ENCODE results near the gene LSM10.

The LSM10 gene

DNA sequence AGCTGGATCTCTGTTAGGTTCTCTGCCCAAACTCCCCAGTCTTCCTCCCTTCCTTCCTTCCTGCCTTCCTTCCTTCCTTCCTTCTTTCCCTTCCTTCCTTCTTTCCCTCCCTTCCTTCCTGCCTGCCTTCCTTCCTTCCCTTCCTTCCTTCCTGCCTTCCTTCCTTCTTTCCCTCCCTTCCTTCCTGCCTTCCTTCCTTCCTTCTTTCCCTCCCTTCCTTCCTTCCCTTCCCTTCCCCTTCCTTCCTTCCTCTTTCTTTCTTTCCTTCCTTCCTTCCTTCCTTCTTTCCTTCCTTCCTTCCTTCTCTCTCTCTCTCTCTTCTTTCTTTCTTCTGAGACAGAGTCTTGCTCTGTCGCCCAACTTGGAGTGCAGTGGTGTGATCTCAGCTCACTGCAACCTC is 8.7 kb upstream of the LSM10 start:
- no peak for DNase-seq

DNA sequence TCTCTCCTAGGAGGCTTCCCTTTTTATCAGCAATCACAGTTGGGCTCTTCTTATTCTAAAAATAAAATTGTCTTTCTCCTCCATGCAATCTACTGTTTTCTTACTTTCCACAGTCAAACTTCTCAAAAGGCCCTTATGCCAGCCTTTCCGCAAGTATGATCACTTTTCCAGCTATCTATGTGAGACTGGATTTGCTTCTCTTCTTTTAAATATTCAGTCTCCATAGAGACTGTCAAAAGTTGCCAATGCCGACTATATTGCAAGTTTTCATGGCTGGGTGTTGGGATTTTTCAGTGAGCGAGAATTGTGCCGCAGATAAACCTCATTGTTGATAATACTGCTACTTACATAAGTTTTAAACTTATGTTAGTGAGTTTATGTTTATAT is 4.8 kb upstream of the LSM10 start:
- no peak for DNase-seq

DNA sequence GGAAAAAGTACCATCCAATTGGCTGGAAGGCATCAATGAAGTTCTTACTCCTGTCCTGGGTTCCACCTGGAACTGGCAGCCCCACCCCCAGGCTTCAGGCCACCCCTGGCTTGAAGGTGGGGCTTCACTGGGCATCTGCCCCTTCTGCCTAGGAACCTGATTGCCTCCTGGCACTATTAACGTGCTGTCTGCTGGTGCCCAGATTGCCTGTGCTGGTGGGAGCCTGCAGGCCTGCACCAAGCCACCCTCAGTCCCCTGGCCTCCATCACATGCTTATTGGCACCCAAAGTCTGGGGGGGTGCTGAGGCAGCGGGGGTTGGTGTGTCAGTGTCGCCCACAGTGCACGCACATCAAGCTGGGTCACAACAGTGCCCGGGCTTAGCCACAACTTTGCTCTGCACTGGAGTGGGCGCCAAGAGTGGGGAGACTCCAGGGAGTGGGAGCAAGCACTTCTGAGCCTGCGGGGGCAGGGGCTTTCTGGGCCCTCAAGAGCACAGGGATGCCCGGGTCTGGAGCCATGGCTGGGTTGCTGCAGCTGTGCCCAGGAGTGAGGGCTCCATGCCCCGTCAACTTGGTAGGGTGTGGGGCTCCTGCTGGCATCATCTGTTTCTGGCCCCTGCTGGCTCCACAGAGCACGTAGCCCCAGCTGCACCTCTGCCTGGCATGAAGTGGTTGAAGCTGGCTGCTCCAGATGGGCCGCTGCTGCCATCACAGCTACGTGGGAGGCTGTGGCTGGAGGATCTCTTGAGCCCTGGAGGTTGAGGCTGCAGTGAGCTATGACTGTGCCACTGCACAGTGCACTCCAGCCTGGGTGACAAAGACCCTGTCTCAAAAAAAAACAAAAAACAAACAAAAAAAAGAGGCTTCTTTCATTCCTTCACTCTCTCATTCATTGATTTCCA is 4.1 kb upstream of the LSM10 start:
- no peak for DNase-seq

GRCh38 chr1:36400825-36401601 is 3.3 kb upstream of the LSM10 start:
- peak; percentile 41 for DNase-seq

GRCh38 chr1:36400514-36400824 is 2.8 kb upstream of the LSM10 start:
- no peak for DNase-seq

DNA sequence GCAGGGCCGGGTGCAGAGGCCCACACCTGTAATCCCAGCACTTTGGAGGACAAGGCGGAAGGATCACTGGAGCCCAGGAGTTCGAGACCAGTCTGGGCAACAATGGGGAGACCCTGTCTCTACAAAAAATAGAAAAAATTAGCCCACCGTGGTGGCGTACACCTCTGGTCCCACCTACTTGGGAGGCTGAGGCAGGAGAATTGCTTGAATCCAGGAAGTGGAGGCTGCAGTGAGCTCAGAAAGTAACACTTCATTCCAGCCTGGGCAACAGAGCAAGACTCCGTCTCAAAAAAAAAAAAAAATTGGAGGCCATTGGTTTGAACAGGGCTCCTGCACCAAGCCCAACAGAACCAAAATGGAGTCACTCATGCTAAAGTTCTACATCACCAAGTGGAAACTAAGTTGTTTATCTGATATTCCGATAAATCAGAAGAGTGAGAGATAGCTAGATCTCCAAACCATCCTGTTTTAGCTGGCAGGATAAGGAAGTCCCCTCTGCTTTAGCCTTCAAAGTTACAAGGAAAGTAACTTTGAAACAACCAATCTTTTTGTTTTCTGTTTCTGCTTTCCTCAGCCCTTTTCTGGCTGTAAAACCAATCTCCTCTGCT is 766 bp upstream of the LSM10 start:
- no peak for DNase-seq

DNA sequence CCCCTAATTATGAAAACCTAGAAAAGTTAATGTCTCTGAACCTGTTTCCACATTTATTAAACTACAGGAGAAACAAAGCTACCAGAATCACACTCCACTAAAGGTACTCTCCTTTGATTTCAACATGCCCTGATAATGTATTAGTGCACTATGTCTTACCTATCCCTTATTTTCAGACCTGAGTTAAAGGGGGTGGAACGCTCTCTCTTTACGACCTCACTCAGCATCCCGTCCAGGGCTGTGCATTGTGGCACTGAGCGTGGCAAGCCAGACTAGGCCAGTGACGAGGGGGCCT is 678 bp downstream of the LSM10 start:
- peak; percentile 23 for DNase-seq

DNA sequence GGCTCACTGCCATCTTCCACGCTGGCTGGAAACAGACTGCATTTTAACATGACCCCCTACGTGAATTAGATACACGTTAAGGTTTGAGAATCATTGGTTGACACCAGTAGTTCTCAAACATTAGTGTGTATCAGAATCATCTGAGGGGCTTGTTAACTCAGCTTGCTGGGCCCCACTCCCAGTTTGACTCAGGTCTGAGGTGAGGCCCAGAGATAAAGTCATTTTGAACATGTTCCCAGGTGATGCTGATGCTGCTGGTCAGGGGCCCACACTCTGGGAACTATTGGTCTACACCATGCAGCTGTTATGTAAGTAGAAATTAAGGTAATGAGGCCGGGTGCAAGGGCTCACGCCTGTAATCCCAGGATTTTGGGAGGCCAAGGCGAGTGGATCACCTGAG is 1.3 kb downstream of the LSM10 start:
- no peak for DNase-seq

- DNase-seq = no peak
Measured at GRCh38 chr1:36393686-36394085, 4.0 kb downstream of the LSM10 start.

- no peak for DNase-seq
Measured at GRCh38 chr1:36392836-36393235, 4.9 kb downstream of the LSM10 start.

DNA sequence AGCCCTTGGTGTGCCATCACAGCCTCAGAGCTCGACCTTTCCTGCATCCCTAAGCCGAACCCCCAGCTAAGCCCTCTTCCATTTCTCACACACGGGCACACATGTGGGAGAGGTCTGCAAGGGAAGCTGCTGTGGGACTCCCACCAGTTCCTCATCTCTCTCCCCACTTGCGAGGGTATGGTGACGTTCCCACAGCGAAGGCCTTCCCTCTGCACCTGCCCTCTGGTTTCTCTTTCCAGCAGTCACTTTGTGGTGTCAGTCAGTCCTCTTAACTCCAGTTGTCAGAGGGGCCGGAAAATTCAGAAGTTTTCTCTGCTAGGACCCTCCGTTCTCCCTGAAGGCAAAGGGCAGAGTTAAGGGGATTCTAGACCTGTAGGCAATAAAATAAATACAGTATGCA is 6.4 kb downstream of the LSM10 start:
- no peak for DNase-seq

- DNase-seq = no peak
Measured at GRCh38 chr1:36390411-36390810, 7.3 kb downstream of the LSM10 start.

DNA sequence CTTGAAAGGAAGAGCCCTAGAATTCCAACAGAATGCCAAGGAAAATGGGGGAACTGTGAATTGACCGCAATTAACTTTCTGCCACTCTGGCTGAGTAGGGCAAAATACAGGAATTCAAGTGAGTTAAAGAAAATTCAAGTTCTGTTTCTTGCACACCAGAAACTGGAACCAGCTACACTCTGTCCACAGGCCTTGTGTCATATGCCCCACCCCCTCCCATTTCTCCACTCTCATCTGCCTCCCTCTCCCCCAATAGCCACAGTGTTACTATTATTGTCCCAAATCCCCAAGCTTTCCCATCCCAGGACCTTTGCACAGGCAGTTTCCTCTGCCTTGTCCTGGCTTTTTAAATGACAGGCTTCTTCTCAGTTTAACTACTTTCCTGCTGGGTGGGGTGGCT is 7.7 kb downstream of the LSM10 start:
- no peak for DNase-seq

DNA sequence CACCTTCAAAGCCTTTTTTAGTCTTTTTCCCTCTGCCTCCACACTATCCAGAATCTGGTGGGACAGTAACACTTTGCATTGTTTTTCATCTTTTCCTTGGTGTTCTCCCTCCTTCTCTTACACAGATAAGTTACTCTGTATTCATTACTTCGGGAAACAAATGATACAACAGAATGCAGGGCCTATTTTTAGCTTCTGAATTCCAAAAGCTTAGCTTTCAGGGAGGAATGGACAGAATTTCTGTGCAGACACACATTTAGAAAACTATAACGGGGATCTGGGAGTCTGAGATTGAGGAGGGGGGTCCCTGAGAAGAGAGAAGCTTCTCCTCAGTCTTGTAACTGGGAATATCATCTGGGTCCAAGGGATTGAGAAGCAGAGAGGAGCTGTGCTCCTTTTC is 8.4 kb downstream of the LSM10 start:
- no peak for DNase-seq

GRCh38 chr1:36387141-36387949 is 10.4 kb downstream of the LSM10 start:
- DNase-seq = no peak

DNA sequence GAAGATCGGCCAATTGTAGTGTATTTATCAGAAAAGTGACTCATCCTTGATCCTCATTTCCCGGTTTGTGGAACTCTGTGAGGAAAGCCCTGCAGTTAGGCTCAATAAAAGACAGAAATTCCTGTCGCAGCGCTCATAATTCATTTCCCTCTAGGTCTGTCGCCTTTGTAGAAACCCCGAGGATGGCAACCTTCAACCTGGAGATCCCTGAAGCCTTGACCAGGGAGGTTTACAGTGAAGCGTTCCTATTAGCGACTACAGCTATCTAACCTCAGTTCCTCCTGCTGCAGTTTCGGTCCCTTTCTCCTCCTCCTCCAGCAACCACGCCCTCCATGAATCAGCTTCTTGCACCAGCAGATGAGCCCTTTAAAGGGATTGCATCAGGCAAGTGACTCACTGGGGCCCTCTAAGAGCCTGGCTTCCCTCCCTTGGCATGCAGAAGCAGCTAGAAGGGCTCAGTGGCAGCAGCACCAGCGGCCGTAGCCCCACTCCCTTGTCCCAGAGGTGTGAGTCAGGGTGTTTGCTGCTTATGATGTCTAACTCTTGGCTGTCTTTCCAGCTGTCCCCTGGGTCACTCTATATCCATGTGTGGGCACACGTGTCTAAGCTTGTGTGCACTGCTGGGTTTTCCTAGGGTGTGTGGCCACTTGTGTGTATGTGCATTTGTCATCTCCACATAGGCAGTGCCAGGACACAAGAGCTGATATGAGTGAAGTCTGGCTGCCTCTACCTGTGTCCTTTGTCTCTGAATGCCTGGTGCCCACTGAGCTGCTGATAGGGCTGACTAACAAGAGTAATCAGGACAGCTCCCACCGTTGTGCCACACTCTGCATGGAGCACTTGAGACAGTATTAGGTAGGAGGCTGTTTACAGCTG is 11.2 kb downstream of the LSM10 start:
- peak; percentile 97 for DNase-seq

GRCh38 chr1:36385410-36386264 is 12.1 kb downstream of the LSM10 start, which contains the start of gene STK40:
Gene STK40, minus strand, starts transcription at chr1:36385924. Its CDS starts 24,592 bp downstream, at chr1:36361332.
- peak; percentile 99 for DNase-seq

DNA sequence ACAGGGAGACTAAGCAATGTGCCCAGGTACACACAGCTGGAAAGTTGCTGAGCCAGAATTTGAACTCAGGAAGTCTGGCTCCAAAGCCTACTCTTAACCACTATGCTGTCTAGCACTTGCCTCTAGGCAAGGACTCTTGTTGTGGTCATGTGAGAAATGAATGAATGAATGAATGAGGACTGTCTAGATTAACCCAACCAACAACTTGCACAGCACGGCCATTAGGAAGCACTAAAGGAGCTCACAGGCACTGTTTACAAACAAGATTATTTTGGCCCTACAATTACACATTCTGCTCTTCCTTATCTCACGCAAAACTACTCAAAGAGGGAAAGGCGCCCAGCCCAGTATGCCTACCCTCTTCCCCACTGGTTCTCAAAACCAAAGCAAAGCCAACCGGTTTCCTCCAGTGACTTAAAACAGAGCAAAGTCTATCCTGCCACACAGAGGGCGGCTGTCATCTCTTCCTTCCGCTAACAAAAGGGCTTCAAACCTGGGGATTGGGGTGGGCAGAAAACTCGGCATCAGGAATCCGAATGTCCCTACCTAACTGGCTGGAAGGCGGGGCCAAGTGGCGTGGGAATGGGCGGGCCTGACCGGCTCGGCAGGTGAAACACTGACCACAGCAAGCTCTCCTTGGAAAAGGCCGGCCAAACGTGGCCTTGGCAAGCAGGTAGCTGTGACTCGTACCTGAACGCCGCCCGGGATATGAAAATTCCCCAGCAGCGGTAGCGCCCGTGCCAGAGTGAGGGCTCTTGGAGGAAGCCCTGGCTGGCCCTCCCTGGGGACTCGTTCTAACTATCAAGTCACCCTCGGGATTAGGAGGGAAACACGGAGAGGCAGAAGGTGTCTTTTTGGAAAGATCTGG is 12.9 kb downstream of the LSM10 start:
- peak; percentile 44 for DNase-seq

DNA sequence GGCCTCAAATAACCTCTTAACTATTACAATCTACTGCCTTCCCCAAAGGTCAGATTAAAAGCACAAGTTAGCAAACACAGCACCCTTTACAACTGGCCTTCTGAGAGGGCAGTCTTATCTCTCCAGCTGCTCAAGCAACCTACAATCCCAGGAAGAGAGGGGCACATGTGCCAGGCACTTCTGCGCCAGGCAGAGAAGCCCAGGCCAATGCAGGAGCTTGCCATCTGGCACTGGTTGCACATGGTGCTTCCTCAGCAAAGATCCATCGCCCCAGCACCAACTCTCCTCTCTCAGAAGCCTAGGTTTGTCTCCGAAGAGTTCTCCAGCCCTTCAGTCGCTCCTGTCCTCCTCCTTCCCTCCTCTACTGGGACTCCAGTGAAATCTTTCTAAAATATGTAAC is 14.5 kb downstream of the LSM10 start:
- DNase-seq = no peak

DNA sequence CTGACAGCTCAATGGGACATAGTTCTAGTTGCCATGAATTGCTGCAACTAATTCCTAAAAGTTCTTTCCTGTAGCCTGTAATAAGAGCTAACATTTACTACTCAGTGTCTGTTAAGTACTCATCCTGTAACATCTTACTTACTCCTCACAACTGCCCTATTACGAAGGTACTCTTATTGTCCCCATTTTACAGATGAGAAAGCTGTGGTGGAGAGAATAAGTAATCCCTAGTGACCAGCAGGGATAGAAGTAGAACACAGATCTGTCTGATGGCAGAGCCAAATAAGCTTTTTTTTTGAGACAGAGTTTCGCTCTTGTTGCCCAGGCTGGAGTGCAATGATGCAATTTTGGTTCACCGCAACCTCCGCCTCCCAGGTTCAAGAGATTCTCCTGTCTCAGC is 15.0 kb downstream of the LSM10 start:
- DNase-seq = no peak
